Fibroblast of skin of left quadriceps (primary cell): ENCODE results near the gene GDF11.
"Not testable (repeated sequence)": the region's sequence is repeated elsewhere in the genome, so short reads cannot be mapped to it uniquely, and the experiment has no call there.

ENCODE experiments used
- DNase-seq, 2 experiments: peaks; one replicate each; pipeline ENCODE4 v3.0.0-alpha.2; 2013; ENCODE audit warnings: low read depth in 2 of 2

Gene GDF11

DNA sequence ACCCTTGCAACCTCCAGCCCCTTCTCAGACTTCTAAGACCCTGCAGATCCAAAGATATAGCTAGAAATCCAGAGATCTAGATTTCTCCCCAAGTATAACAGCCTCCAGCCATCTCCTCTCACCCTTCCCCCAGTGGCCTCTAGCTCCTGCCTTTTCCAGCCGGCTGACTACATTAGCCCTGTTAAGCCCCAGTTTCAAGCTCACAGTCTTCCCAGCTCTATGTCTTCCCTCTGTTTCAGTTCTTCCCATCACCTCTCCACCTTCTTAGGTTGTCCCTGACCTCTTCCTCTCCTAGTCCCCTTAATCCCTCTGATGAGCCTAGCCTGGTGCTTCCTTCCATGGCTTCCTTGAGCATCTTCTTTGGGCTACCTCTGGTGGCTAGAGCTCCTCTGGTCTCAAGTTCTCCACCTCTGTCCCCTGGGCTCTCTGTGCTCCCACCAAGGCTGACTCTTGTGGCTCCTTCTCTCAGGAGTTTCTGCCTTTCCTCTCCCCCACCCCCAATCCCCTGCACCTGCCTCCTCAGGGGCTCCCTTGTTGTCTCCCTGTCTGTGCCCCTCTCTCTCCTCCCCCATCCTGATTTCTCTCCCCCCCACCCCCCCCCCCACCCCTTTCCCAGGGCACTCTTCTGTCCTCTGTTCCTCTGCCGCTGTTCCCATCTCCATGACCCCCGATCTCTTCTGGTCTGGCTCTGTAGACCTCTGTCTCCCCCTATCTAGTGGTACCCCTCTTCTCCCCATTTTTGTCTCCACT, 816 bp upstream of the GDF11 start:
- DNase-seq, result no peak

DNA sequence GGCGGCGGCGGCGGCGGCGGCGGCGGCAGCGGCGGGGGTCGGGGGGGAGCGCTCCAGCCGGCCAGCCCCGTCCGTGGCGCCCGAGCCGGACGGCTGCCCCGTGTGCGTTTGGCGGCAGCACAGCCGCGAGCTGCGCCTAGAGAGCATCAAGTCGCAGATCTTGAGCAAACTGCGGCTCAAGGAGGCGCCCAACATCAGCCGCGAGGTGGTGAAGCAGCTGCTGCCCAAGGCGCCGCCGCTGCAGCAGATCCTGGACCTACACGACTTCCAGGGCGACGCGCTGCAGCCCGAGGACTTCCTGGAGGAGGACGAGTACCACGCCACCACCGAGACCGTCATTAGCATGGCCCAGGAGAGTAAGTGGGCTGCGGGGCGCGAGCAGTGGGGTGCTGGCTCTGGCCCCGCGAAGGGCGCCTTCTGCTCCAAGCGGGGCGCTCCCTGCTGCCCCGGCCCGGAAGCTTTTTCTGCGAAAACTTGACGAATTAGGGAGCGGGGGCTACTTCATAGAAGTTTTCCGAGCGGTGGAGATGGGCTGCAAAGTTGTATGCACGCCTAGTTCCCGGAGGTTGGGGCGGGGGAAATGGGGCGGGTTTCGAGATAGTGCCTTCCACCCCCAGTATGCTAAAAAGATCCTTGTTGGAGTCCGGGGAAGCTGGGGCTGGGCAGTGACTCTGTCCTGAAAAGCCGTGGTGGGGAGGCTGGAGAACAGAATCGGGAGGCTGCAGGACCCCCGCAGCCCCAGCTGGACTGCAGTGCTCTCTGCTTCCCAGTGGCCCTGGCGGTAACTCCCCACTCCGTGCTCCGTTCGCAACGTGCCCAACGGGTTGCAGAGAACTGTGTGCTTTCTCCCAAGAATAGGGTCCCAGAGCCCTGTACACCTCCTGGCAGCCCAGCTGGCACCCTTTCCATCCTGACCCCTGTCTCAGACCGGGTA, 751 bp downstream of the GDF11 start:
- peak in 1 of 2 experiments; percentile 20 for DNase-seq

DNA sequence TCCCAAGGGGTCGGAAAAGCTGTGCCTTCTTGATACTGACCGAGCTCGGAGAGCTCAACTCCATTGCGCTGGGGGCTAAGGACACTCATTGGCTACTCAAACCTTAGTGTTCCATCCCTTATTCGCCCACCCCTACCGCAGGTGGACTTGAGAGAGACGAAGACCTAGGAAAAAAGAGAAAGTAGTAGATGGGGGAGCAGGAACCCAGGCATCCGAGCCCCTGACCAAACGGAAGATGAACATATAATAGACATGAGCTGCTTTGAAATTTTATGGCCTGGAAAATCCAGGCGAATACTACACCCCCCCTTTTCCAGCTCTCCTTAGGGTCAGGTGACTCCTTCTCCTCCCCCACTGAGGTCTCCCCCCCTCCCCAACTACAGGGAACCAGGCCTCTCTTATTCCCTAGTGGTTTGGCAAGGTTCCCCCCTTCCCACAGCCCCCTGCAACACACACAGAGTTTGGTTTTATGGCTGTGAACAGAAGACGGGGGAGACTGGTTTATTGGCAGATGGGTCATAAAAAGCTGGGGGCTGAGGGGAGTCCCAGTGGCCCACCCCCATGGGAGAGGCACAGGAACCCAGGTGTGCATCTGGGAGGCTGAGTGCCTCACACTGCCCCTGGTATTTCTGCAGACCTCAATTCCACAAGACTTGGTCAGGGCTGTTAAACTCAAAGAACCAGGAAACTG, 1.6 kb downstream of the GDF11 start:
- no peak for DNase-seq

GRCh38 chr12:55745361-55746173, 2.6 kb downstream of the GDF11 start:
- peak; percentile 48 to 49 for DNase-seq

GRCh38 chr12:55746174-55746912, 3.4 kb downstream of the GDF11 start:
- DNase-seq, result no peak

GRCh38 chr12:55746913-55747231, 4.0 kb downstream of the GDF11 start:
- DNase-seq, result no peak

- DNase-seq, result no peak
These were observed 5.5 kb downstream of the GDF11 start for GRCh38 chr12:55748230-55748993.

DNA sequence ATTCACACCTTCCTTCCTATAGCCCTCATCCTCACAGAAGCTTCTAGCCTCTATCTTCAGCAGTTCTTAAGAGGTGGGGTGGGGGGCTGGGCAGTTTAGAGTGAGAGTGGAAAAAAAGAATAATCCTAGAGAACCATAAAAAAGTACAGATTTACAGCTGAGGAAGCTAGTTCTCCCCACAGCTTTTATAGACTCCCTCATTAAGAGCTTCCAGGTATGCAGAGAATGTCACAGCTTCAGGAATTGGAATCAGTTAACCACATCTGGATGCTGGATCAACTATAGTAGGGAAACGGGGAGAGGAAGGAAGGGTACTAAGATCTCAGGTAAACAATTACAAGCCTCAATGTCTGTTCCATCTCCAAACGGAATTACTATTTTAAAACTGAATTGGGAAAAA, 12.3 kb downstream of the GDF11 start:
- DNase-seq, result no peak

GRCh38 chr12:55757701-55758100, 14.8 kb downstream of the GDF11 start:
- DNase-seq, result no peak

GRCh38 chr12:55758575-55758974, 15.7 kb downstream of the GDF11 start:
- not testable (repeated sequence) for DNase-seq

- no peak for DNase-seq
These were observed 17.7 kb downstream of the GDF11 start for GRCh38 chr12:55760663-55761062.

DNA sequence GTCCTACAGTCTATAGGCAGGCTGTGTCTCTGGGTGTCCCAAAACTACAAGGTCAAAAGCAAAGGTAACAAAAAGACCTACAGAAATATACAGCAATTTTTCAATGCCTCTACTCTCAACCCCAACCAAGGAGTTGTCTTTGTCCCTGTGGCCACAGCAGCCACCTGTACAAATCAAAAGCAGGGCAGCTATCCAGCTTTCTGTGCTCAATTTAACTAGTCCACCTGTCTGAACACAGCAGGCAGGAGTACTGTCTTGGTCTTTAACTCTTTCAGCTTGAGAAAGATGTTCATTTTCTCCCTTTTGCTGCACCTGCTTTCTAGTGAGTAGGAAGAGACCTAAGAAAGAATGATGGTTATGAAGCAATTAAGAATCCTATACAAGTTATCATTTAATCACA, 19.7 kb downstream of the GDF11 start:
- DNase-seq, result no peak

- no peak for DNase-seq
These were observed 22.9 kb downstream of the GDF11 start for GRCh38 chr12:55765736-55766290.

DNA sequence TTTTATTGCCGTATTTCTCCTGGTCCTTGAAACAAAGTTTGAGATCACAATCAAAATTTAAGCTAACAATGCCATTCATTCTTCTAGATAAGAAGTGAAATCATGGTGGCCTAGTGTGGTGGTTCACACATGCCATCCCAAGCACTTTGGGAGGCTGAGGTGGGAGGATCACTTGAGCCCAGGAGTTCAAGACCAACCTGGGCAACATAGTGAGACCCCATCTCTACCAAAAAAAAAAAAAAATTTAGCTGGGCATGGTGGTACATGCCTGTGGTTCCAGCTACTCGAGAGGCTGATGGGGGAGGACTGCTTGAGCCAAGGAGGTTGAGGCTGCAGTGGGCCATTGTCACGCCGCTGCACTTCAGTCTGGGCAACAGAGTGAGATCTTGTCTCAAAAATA, 24.2 kb downstream of the GDF11 start:
- DNase-seq, result no peak

- no peak for DNase-seq
These were observed 28.8 kb downstream of the GDF11 start for GRCh38 chr12:55771736-55772135.

- no peak for DNase-seq
These were observed 34.9 kb downstream of the GDF11 start for GRCh38 chr12:55777856-55778255.

- no peak for DNase-seq
These were observed 37.8 kb downstream of the GDF11 start for GRCh38 chr12:55780685-55781084.

DNA sequence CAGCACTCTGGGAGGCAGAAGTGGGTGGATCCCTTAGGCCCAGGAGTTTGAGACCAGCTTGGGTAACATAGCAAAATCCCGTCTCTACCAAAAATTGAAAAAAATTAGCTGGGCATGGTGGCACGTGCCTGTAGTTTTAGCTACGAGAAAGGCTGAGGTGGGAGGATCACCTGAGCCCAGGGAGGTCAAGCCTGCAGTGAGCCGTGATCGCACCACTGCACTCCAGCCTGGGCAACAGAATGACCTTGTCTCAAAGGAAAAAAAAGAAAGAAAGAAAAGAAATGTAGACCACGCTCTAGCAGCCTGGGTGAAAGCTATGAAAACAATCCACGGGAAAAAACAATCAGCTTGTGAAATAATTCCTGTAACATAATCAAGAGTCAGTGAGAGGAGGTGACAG, 45.6 kb downstream of the GDF11 start:
- DNase-seq, result no peak

DNA sequence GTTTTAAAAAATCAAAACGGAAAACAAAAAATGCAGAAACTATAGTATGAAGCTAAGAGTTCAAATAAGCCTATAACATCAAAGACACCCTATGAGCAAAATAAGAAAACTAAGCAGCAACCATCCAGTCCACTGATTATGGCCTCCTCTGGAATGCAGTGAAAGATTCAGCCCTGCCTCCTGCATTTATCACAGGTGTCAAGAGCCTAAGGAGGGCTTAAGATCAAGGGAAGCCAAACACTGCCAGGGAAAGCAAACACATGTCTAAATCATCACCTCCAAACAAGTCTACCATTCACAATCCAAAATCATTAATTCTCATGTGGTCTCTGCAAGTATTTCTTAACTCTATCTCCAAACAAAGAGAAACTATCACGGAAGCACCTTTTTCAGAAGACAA, 46.2 kb downstream of the GDF11 start:
- no peak for DNase-seq

DNA sequence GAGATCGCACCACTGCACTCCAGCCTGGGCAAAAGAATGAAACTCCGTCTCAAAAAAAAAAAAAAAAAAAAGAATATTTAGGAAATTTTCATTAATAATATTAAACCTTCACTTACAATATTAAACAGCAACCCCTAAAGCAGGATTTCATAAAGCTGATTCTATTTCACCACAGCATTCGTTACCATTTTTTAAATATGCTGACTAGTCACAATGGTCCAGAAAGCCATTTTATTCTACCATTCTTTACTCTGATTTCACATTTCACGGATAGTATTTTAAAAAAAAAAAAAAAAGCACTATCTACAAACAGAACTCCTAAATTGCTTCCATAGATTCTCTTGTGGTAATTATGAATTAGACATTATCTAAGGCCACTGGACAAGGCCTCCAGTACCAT, 47.0 kb downstream of the GDF11 start:
- DNase-seq, result no peak
